H9 (cell line): Measurements from ENCODE around the gene B4GAT1. TPM values are rescaled to one million over a fixed set of nuclear protein-coding genes. Genes with fewer than 3 reads are reported as not detected.
A peak's percentile ranks its signal among the peaks of the same experiment; 100 is the strongest.

Source experiments
- DNase-seq: peaks from one replicate; pipeline ENCODE4 v3.0.0-alpha.2; 2017
- H2AFZ ChIP-seq: one replicate; pipeline ENCODE4 v1.6.1; 2013; ENCODE audit warnings: mild to moderate bottlenecking, low read length, control low read depth, moderate library complexity
- H2AK5ac ChIP-seq: 2 replicates; pipeline ENCODE4 v1.6.1; 2013; ENCODE audit warnings: low read length, control low read depth, mixed read lengths; ENCODE audit not compliant: insufficient read length
- H2BK120ac ChIP-seq: one replicate; pipeline ENCODE4 v1.6.1; 2013; ENCODE audit warnings: low read depth, mild to moderate bottlenecking, low read length, control low read depth, inconsistent platforms; ENCODE audit not compliant: poor library complexity, severe bottlenecking
- H2BK12ac ChIP-seq: 2 replicates; pipeline ENCODE4 v1.6.1; 2013; ENCODE audit warnings: low read length, control low read depth, mixed read lengths, low read depth; ENCODE audit not compliant: insufficient read length
- H2BK15ac ChIP-seq: 2 replicates; pipeline ENCODE4 v1.6.1; 2013; ENCODE audit warnings: low read depth, low read length, control low read depth
- H2BK20ac ChIP-seq: one replicate; pipeline ENCODE4 v1.6.1; 2013; ENCODE audit warnings: low read depth, mild to moderate bottlenecking, low read length, control low read depth, inconsistent platforms; ENCODE audit not compliant: poor library complexity, severe bottlenecking
- H2BK5ac ChIP-seq: 2 replicates; pipeline ENCODE4 v1.6.1; 2013; ENCODE audit warnings: low read length, control low read depth, mixed read lengths; ENCODE audit not compliant: insufficient read length
- H3K14ac ChIP-seq: 2 replicates; pipeline ENCODE4 v1.6.1; 2013; ENCODE audit warnings: low read length, control low read depth; ENCODE audit not compliant: insufficient read depth
- H3K18ac ChIP-seq: 2 replicates; pipeline ENCODE4 v1.6.1; 2013; ENCODE audit warnings: low read depth, mild to moderate bottlenecking, mixed read lengths, low read length, control low read depth; ENCODE audit not compliant: insufficient read length
- H3K23ac ChIP-seq: 2 replicates; pipeline ENCODE4 v1.6.1; 2013; ENCODE audit warnings: low read length, control low read depth, mixed read lengths, low read depth; ENCODE audit not compliant: insufficient read length
- H3K23me2 ChIP-seq: 2 replicates; pipeline ENCODE4 v1.6.1; 2013; ENCODE audit warnings: low read depth, mild to moderate bottlenecking, mixed read lengths, low read length, control low read depth; ENCODE audit not compliant: insufficient read length, poor library complexity, severe bottlenecking
- H3K27ac ChIP-seq: 2 replicates; pipeline ENCODE4 v1.5.1; 2013; ENCODE audit warnings: low read length, control low read depth, mixed read lengths, low read depth; ENCODE audit not compliant: insufficient read length
- H3K27me3 ChIP-seq: 2 replicates; pipeline ENCODE4 v1.6.1; 2013; ENCODE audit warnings: low read length, control low read depth, inconsistent platforms; ENCODE audit not compliant: insufficient read depth
- H3K4ac ChIP-seq: 2 replicates; pipeline ENCODE4 v1.6.1; 2013; ENCODE audit warnings: low read depth, mild to moderate bottlenecking, control low read depth, inconsistent platforms, low read length, moderate library complexity
- H3K4me1 ChIP-seq: 2 replicates; pipeline ENCODE4 v1.6.1; 2013; ENCODE audit warnings: low read length, control low read depth, inconsistent platforms; ENCODE audit not compliant: insufficient read depth
- H3K4me2 ChIP-seq: 2 replicates; pipeline ENCODE4 v1.6.1; 2013; ENCODE audit warnings: low read length, control low read depth, mixed read lengths; ENCODE audit not compliant: insufficient read length, insufficient read depth
- H3K56ac ChIP-seq: 2 replicates; pipeline ENCODE4 v1.6.1; 2013; ENCODE audit warnings: low read depth, mild to moderate bottlenecking, mixed read lengths, low read length, control low read depth; ENCODE audit not compliant: insufficient read length
- H3K79me1 ChIP-seq: 2 replicates; pipeline ENCODE4 v1.6.1; 2013; ENCODE audit warnings: low read depth, mild to moderate bottlenecking, moderate library complexity, low read length, control low read depth, inconsistent platforms; ENCODE audit not compliant: insufficient read depth, poor library complexity, severe bottlenecking
- H3K79me2 ChIP-seq: 2 replicates; pipeline ENCODE4 v1.6.1; 2013; ENCODE audit warnings: low read length, control low read depth, inconsistent platforms; ENCODE audit not compliant: insufficient read depth
- H3K9ac ChIP-seq: 2 replicates; pipeline ENCODE4 v1.6.1; 2013; ENCODE audit warnings: low read length, control low read depth, mixed read lengths; ENCODE audit not compliant: insufficient read length; ENCODE audit errors: extremely low read depth
- H3K9me3 ChIP-seq: one replicate; pipeline ENCODE4 v1.6.1; 2013; ENCODE audit warnings: low read depth, low read length, inconsistent platforms; ENCODE audit not compliant: control insufficient read depth
- H3T11ph ChIP-seq: one replicate; pipeline ENCODE4 v1.6.1; 2013; ENCODE audit warnings: mild to moderate bottlenecking, low read length, control low read depth, inconsistent platforms
- H4K20me1 ChIP-seq: one replicate; pipeline ENCODE4 v1.6.1; 2013; ENCODE audit not compliant: control insufficient read depth, insufficient read length, insufficient read depth
- H4K5ac ChIP-seq: 2 replicates; pipeline ENCODE4 v1.6.1; 2013; ENCODE audit warnings: low read depth, mild to moderate bottlenecking, mixed read lengths, low read length, control low read depth; ENCODE audit not compliant: insufficient read length
- H4K8ac ChIP-seq: replicated peaks from 2 replicates; pipeline ENCODE4 v1.6.1; 2013; ENCODE audit warnings: low read length, control low read depth, mixed read lengths, low read depth; ENCODE audit not compliant: insufficient read length
- H4K91ac ChIP-seq: 2 replicates; pipeline ENCODE4 v1.6.1; 2013; ENCODE audit warnings: low read depth, mild to moderate bottlenecking, moderate library complexity, mixed read lengths, low read length, control low read depth; ENCODE audit not compliant: insufficient read length
- H3K27ac Mint-ChIP-seq, 3 experiments: 2 replicates in 2 of 3; 3 replicates in 1 of 3; pipeline ENCODE4 v1.8.0; 2020 to 2021; ENCODE audit warnings: mixed read lengths in 3 of 3, mild to moderate bottlenecking in 1 of 3, moderate library complexity in 1 of 3
- H3K27me3 Mint-ChIP-seq: 2 replicates; pipeline ENCODE4 v1.8.0; 2021; ENCODE audit warnings: low read depth, mild to moderate bottlenecking, moderate library complexity, mixed read lengths
- H3K36me3 Mint-ChIP-seq, 3 experiments: 2 replicates in 2 of 3; 3 replicates in 1 of 3; pipeline ENCODE4 v1.8.0; 2020 to 2021; ENCODE audit warnings: low read depth in 3 of 3, mixed read lengths in 3 of 3; ENCODE audit not compliant: insufficient read depth in 1 of 3
- H3K4me1 Mint-ChIP-seq, 2 experiments: 2 replicates each; pipeline ENCODE4 v1.8.0; 2020; ENCODE audit warnings: mixed read lengths in 2 of 2
- H3K4me3 Mint-ChIP-seq, 2 experiments: 2 replicates in 1 of 2; 3 replicates in 1 of 2; pipeline ENCODE4 v1.8.0; 2020 to 2021; ENCODE audit warnings: mild to moderate bottlenecking in 2 of 2, mixed read lengths in 2 of 2, moderate library complexity in 1 of 2
- H3K9me3 Mint-ChIP-seq, 2 experiments: 2 replicates in 1 of 2; 3 replicates in 1 of 2; pipeline ENCODE4 v1.8.0; 2020; ENCODE audit warnings: mild to moderate bottlenecking in 2 of 2, mixed read lengths in 2 of 2, moderate library complexity in 1 of 2
- CTCF ChIP-seq: fragments of 200-600 bp; sonication (generic); conservative IDR thresholded peaks from 3 replicates; pipeline ENCODE4 v1.8.0; 2021; ENCODE audit warnings: antibody characterized with exemption, mild to moderate bottlenecking
- WGBS: extraction: QIAGEN DNeasy Blood & Tissue Kit; methylation state at CpG from one replicate; pipeline ENCODE4 v1.1.7; 2013; ENCODE audit warnings: missing lambda C conversion rate, low lambda C conversion rate, mixed read lengths; ENCODE audit not compliant: insufficient read length; ENCODE audit errors: extremely low coverage; 5-methylcytosine and 5-hydroxymethylcytosine counted together
- total RNA-seq: library from RNA; stranded (reverse); gene quantifications from 2 replicates; pipeline ENCODE4 v1.2.1, GENCODE V29; 2021

The B4GAT1 gene
- total RNA-seq, 1 experiment from 2014 or later = 24.3 TPM

GRCh38 chr11:66365166-66365565 is 17.7 kb upstream of the B4GAT1 start:
- Histone ChIP-seq H3K79me2 (no peaks in the 10 kb centered on the region; the same call in 1 of the 2 replicates), H4K5ac (no peak overlapping the region), H2AFZ (no peak overlapping the region), H3K9me3 (no peaks in the 10 kb centered on the region), H3K4ac (no peak overlapping the region), H3K4me1 (no peaks in the 10 kb centered on the region), H2BK12ac (no peak overlapping the region), H3K18ac (no peak overlapping the region), H3K27ac (no peak overlapping the region), H4K91ac (no peak overlapping the region), H2BK120ac (no peak overlapping the region), H3K23me2 (peaks cover 5% of the 10 kb centered on the region), H3K79me1 (no peaks in the 10 kb centered on the region), H3K27me3 (no peaks in the 10 kb centered on the region), H3K9ac (no peak overlapping the region), H3K56ac (no peak overlapping the region), H3T11ph (no peak overlapping the region), H2BK15ac (no peak overlapping the region), H2BK5ac (no peak overlapping the region), H3K23ac (no peak overlapping the region), H2AK5ac (no peak overlapping the region), H2BK20ac (no peak overlapping the region), H3K14ac (no peak overlapping the region), H3K4me2 (no peak overlapping the region), H4K8ac (no peak overlapping the region), H4K20me1 (no peaks in the 10 kb centered on the region)
- no CpG with 5 or more reads among the region's 6 CpGs for WGBS
- Mint-ChIP-seq H3K4me3 (no peak overlapping the region), H3K9me3 (no peaks in the 10 kb centered on the region), H3K4me1 (peaks cover 10 to 13% of the 10 kb centered on the region in 2 experiments), H3K36me3 (peaks cover 43 to 81% (median 70%) of the 10 kb centered on the region in 3 experiments), H3K27me3 (no peaks in the 10 kb centered on the region; the same call in 1 of the 2 replicates), H3K27ac (peak overlapping the region in 2 of 3 experiments; percentile 65 to 76; a peak in 2 of 7 replicates)
- TF ChIP-seq CTCF = no peak
- no peak for DNase-seq
